Measurements from ENCODE around the gene MINPP1. TPM values are rescaled to one million over a fixed set of nuclear protein-coding genes. Genes with fewer than 3 reads are reported as not detected.

The MINPP1 gene
- total and polyA plus RNA-seq, 2 donors from 2014 or later, result 13.1 to 15.7 TPM

- FAIRE-seq (no peak), DNase-seq (no peak)
- intact Hi-C loops (cut with DNase I), result no loop called here
- Histone ChIP-seq H3K27me3 (ENCODE audit: control insufficient read depth, insufficient read depth, low read length) (no peaks in the 10 kb centered on the region), H3K9ac (ENCODE audit: low read length in 3 of 3) (no peak overlapping the region), H3K27ac (ENCODE audit: low read depth in 2 of 2, low read length in 2 of 2) (no peak overlapping the region), H3K4me3 (ENCODE audit: low read length in 3 of 3) (no peak overlapping the region), H3K9me3 (ENCODE audit: control insufficient read depth in 2 of 3, insufficient read depth in 1 of 3, low read length in 3 of 3) (no peaks in the 10 kb centered on the region), H3K4me1 (ENCODE audit: control insufficient read depth in 2 of 3, insufficient read depth in 2 of 3, low read depth in 1 of 3, low read length in 3 of 3) (no peaks in the 10 kb centered on the region), H3K36me3 (ENCODE audit: control insufficient read depth in 2 of 3, insufficient read depth in 3 of 3, low read length in 3 of 3) (no peaks in the 10 kb centered on the region)
- TF ChIP-seq CTCF (IDR thresholded peaks at IDR 0.05; ENCODE audit: borderline replicate concordance, extremely low read depth, insufficient read depth), result no peak
Observed at GRCh38 chr10:87560495-87561129, 55.9 kb downstream of the MINPP1 start.

GRCh38 chr10:87562750-87563149, 58.1 kb downstream of the MINPP1 start:
- TF ChIP-seq CTCF (IDR thresholded peaks at IDR 0.05; ENCODE audit: borderline replicate concordance, extremely low read depth, insufficient read depth), result no peak
- no peak for FAIRE-seq
- Histone ChIP-seq H3K36me3 (ENCODE audit: control insufficient read depth in 2 of 3, insufficient read depth in 3 of 3, low read length in 3 of 3) (no peaks in the 10 kb centered on the region), H3K4me1 (ENCODE audit: control insufficient read depth in 2 of 3, insufficient read depth in 2 of 3, low read depth in 1 of 3, low read length in 3 of 3) (no peaks in the 10 kb centered on the region), H3K4me3 (ENCODE audit: low read length in 3 of 3) (no peak overlapping the region), H3K27me3 (ENCODE audit: control insufficient read depth, insufficient read depth, low read length) (no peaks in the 10 kb centered on the region), H3K27ac (ENCODE audit: low read depth in 2 of 2, low read length in 2 of 2) (no peak overlapping the region), H3K9ac (ENCODE audit: low read length in 3 of 3) (no peak overlapping the region), H3K9me3 (ENCODE audit: control insufficient read depth in 2 of 3, insufficient read depth in 1 of 3, low read length in 3 of 3) (peaks cover 0 to 6% (median 2%) of the 10 kb centered on the region in 3 donors)
- no peak for DNase-seq
- intact Hi-C loops (cut with DNase I), result no loop called here

GRCh38 chr10:87565010-87565409, 60.3 kb downstream of the MINPP1 start:
- FAIRE-seq, result no peak
- intact Hi-C loops (cut with DNase I), result no loop called here
- H3K9ac ChIP-seq (ENCODE audit: low read length in 3 of 3), result no peak overlapping the region
- no peak overlapping the region for H3K4me3 ChIP-seq (ENCODE audit: low read length in 3 of 3)
- no peaks in the 10 kb centered on the region for H3K4me1 ChIP-seq (ENCODE audit: control insufficient read depth in 2 of 3, insufficient read depth in 2 of 3, low read depth in 1 of 3, low read length in 3 of 3)
- peaks cover 0 to 7% (median 2%) of the 10 kb centered on the region in 3 donors for H3K9me3 ChIP-seq (ENCODE audit: control insufficient read depth in 2 of 3, insufficient read depth in 1 of 3, low read length in 3 of 3)
- no peaks in the 10 kb centered on the region for H3K27me3 ChIP-seq (ENCODE audit: control insufficient read depth, insufficient read depth, low read length)
- TF ChIP-seq CTCF (IDR thresholded peaks at IDR 0.05; ENCODE audit: borderline replicate concordance, extremely low read depth, insufficient read depth), result no peak
- no peak overlapping the region for H3K27ac ChIP-seq (ENCODE audit: low read depth in 2 of 2, low read length in 2 of 2)
- DNase-seq, result no peak
- H3K36me3 ChIP-seq (ENCODE audit: control insufficient read depth in 2 of 3, insufficient read depth in 3 of 3, low read length in 3 of 3), result no peaks in the 10 kb centered on the region

GRCh38 chr10:87575851-87576250, 71.2 kb downstream of the MINPP1 start:
- peak in 1 of 5 donors; percentile 14 for DNase-seq
- no peaks in the 10 kb centered on the region for H3K36me3 ChIP-seq (ENCODE audit: control insufficient read depth in 2 of 3, insufficient read depth in 3 of 3, low read length in 3 of 3)
- H3K27me3 ChIP-seq (ENCODE audit: control insufficient read depth, insufficient read depth, low read length), result no peaks in the 10 kb centered on the region
- intact Hi-C loops (cut with DNase I), result no loop called here
- TF ChIP-seq CTCF (IDR thresholded peaks at IDR 0.05; ENCODE audit: borderline replicate concordance, extremely low read depth, insufficient read depth), result no peak
- H3K9me3 ChIP-seq (ENCODE audit: control insufficient read depth in 2 of 3, insufficient read depth in 1 of 3, low read length in 3 of 3), result peaks cover 0 to 2% (median 0%) of the 10 kb centered on the region in 3 donors
- no peak overlapping the region for H3K27ac ChIP-seq (ENCODE audit: low read depth in 2 of 2, low read length in 2 of 2)
- peaks cover 0 to 6% (median 0%) of the 10 kb centered on the region in 3 donors for H3K4me1 ChIP-seq (ENCODE audit: control insufficient read depth in 2 of 3, insufficient read depth in 2 of 3, low read depth in 1 of 3, low read length in 3 of 3)
- no peak for FAIRE-seq
- no peak overlapping the region for H3K4me3 ChIP-seq (ENCODE audit: low read length in 3 of 3)
- H3K9ac ChIP-seq (ENCODE audit: low read length in 3 of 3), result no peak overlapping the region
